ENCODE data around the gene ZBTB7A.

GRCh38 chr19:4052114-4052992 lies 14.3 kb downstream of the ZBTB7A start:
- no peak for TF ChIP-seq EZH2phosphoT487 (IDR thresholded peaks at IDR 0.05; ENCODE audit: borderline replicate concordance)
- no peak for TF ChIP-seq CTCF (IDR thresholded peaks at IDR 0.05 in 2 of 3, conservative IDR thresholded peaks at IDR 0.05 in 1 of 3; ENCODE audit: borderline replicate concordance in 1 of 3, insufficient read depth in 1 of 3, low read depth in 2 of 3, low read length in 2 of 3)
- no peak for TF ChIP-seq REST (IDR thresholded peaks at IDR 0.05; ENCODE audit: low read depth)
- TF ChIP-seq POLR2A (IDR thresholded peaks at IDR 0.05; ENCODE audit: borderline replicate concordance, extremely low read depth, insufficient read depth, insufficient read length): no peak
- no peak for TF ChIP-seq EZH2 (IDR thresholded peaks at IDR 0.05)
- TF ChIP-seq YY1 (IDR thresholded peaks at IDR 0.05; ENCODE audit: extremely low read depth, insufficient replicate concordance, low read depth, low read length): no peak
- TF ChIP-seq ZFX (IDR thresholded peaks at IDR 0.05): no peak
